Left lung (tissue), 10 donors: ENCODE data around the gene RET. TPM values are rescaled to one million over a fixed set of nuclear protein-coding genes. Genes with fewer than 3 reads are reported as not detected.

ENCODE experiments used
- ATAC-seq: fragments of 200-7000 bp; cut with Tn5 transposase; one replicate; pipeline ENCODE4 v1.9.1; 2020; ENCODE audit warnings: moderate library complexity
- DNase-seq, 4 donors: peaks; one replicate each; pipeline ENCODE4 v3.0.0-alpha.2; 2013 to 2020
- H3K27ac ChIP-seq, 2 donors: fragments of 200-600 bp; sonication (generic) in 1 of 2; one replicate each; pipeline versions ENCODE4 v1.5.0 to v1.8.0; 2020 to 2021
- H3K27me3 ChIP-seq, 2 donors: fragments of 200-600 bp; sonication (generic) in 1 of 2; one replicate each; pipeline versions ENCODE4 v1.5.0 to v1.8.0; 2020 to 2021
- H3K36me3 ChIP-seq, 2 donors: fragments of 200-600 bp; sonication (generic) in 1 of 2; one replicate each; pipeline versions ENCODE4 v1.5.0 to v1.8.0; 2020 to 2021
- H3K4me1 ChIP-seq, 2 donors: fragments of 200-600 bp; one replicate each; pipeline ENCODE4 v1.8.0; 2021
- H3K4me3 ChIP-seq, 2 donors: fragments of 200-600 bp; sonication (generic) in 1 of 2; one replicate each; pipeline versions ENCODE4 v1.5.0 to v1.8.0; 2020 to 2021; ENCODE audit warnings: mild to moderate bottlenecking in 1 of 2
- H3K9me3 ChIP-seq, 2 donors: fragments of 200-600 bp; sonication (generic) in 1 of 2; one replicate each; pipeline versions ENCODE4 v1.5.0 to v1.8.0; 2020 to 2021
- intact Hi-C, 2 donors: fragments of 100-400 bp; cut with DNase I; formaldehyde crosslinking; loops; one replicate each; pipeline versions ENCODE4 v1.11.2 to v1.14.2; 2022
- polyA plus RNA-seq, 6 donors: library from polyadenylated mRNA; unstranded; fragments of 120-200 nt; gene quantifications; one replicate each; pipeline ENCODE4 v1.2.1, GENCODE V29; 2013; ENCODE audit not compliant: insufficient read length in 6 of 6
- total RNA-seq, 2 donors: library from RNA; stranded (reverse); fragmentation: NEBNext Ultra II Directional; extraction: Animal tissue kit (Norgen Biotek cat#: 25700); gene quantifications; one replicate each; pipeline ENCODE4 v1.2.1, GENCODE V29; 2021
- TF ChIP-seq, protein P1 (sequence below), 2 donors: fragments of 200-600 bp; sonication (generic) in 1 of 2; IDR thresholded peaks; one replicate each; pipeline versions ENCODE4 v1.5.0 to v1.8.0; 2021; ENCODE audit warnings: antibody characterized with exemption in 2 of 2
- donor health status: DM: no; HTN: yes; CAD: no.
- donor health status: DM: no; HTN: no; CAD: no.

RET gene
- total and polyA plus RNA-seq, 8 donors = 0.97 to 3.8 (median 2.0) TPM

DNA sequence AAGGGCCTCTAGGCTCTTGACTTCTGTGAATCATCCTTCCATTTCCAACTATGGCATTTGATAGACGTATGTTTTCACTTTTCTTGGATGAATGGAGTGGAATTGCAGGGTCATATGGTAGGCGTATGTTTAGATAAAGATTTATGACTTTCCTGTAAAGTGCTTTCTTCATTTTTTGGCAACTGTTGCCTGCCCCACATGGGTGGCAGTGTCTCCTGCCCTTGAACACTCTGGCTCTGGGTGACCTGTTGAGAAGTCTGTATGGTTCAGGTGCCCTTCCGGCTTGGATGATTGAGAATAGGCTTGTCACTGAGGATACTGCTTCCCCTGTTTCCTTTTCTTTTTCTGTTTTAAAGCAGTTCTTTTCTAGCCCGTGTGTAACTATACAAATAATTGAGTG, 23.1 kb downstream of the RET start:
- no peak for ATAC-seq
- peaks cover 8 to 48% of the 10 kb centered on the region in 2 donors for H3K27me3 ChIP-seq
- intact Hi-C loops = loop anchor here in 1 of 2 donors (5.0 kb wide), 1 partner anchor 228 kb away; no protein-coding TSS in a partner anchor

DNA sequence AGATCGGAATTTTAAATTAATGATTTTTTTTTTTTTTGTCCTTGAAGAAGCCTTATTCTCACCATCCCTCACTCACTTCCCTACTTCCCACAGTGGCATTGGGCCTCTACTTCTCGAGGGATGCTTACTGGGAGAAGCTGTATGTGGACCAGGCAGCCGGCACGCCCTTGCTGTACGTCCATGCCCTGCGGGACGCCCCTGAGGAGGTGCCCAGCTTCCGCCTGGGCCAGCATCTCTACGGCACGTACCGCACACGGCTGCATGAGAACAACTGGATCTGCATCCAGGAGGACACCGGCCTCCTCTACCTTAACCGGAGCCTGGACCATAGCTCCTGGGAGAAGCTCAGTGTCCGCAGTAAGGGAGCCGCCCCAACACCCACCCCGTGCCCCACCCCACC, 23.5 kb downstream of the RET start:
- H3K27me3 ChIP-seq = peaks cover 12 to 50% of the 10 kb centered on the region in 2 donors
- DNase-seq = no peak
- H3K4me3 ChIP-seq = no peak overlapping the region
- peaks cover 8 to 10% of the 10 kb centered on the region in 2 donors for H3K4me1 ChIP-seq
- intact Hi-C loops = loop anchor here in 1 of 2 donors (5.0 kb wide), 1 partner anchor 228 kb away; no protein-coding TSS in a partner anchor
- ATAC-seq = no peak
- no peaks in the 10 kb centered on the region for H3K36me3 ChIP-seq
- TF ChIP-seq, protein P1, sequence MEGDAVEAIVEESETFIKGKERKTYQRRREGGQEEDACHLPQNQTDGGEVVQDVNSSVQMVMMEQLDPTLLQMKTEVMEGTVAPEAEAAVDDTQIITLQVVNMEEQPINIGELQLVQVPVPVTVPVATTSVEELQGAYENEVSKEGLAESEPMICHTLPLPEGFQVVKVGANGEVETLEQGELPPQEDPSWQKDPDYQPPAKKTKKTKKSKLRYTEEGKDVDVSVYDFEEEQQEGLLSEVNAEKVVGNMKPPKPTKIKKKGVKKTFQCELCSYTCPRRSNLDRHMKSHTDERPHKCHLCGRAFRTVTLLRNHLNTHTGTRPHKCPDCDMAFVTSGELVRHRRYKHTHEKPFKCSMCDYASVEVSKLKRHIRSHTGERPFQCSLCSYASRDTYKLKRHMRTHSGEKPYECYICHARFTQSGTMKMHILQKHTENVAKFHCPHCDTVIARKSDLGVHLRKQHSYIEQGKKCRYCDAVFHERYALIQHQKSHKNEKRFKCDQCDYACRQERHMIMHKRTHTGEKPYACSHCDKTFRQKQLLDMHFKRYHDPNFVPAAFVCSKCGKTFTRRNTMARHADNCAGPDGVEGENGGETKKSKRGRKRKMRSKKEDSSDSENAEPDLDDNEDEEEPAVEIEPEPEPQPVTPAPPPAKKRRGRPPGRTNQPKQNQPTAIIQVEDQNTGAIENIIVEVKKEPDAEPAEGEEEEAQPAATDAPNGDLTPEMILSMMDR (IDR thresholded peaks at IDR 0.05) = no peak
- no peaks in the 10 kb centered on the region for H3K9me3 ChIP-seq
- no peak overlapping the region for H3K27ac ChIP-seq

More for the DNA sequence above, 23.1 kb downstream of the RET start:
- Histone ChIP-seq H3K27ac (no peak overlapping the region), H3K4me3 (no peak overlapping the region), H3K9me3 (no peaks in the 10 kb centered on the region), H3K36me3 (no peaks in the 10 kb centered on the region), H3K4me1 (peaks cover 5 to 6% of the 10 kb centered on the region in 2 donors)
- TF ChIP-seq, protein P1 (IDR thresholded peaks at IDR 0.05) = no peak
- DNase-seq = no peak

DNA sequence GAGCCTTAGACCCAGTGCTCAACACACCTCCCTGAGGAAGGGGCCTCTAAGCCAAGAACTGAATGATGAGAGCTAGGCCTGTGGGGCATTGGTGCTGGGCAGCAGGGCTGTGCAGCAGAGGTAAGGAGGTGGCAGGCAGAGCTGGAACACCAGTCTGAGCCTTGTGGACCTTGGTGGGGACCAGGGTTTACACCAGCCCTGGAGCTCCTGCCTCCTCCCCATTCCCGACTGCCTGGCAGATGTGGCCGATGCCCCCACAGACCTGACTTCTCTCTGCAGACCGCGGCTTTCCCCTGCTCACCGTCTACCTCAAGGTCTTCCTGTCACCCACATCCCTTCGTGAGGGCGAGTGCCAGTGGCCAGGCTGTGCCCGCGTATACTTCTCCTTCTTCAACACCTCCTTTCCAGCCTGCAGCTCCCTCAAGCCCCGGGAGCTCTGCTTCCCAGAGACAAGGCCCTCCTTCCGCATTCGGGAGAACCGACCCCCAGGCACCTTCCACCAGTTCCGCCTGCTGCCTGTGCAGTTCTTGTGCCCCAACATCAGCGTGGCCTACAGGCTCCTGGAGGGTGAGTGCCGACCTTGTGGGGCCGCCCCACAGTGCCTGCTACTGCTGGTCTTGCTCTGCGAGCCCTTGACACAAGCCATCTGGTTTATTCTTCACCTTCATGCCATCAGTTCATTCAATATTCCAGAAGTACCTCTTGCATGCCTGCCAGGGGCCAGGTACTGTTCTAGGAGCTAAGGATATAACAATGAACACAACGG, 25.4 kb downstream of the RET start:
- Histone ChIP-seq H3K36me3 (no peaks in the 10 kb centered on the region), H3K27ac (no peak overlapping the region), H3K27me3 (peaks cover 12 to 50% of the 10 kb centered on the region in 2 donors), H3K4me1 (peaks cover 8 to 20% of the 10 kb centered on the region in 2 donors), H3K9me3 (no peaks in the 10 kb centered on the region), H3K4me3 (no peak overlapping the region)
- intact Hi-C loops = loop anchor here in 1 of 2 donors (5.0 kb wide), 1 partner anchor 230 kb away; no protein-coding TSS in a partner anchor
- no peak for DNase-seq
- TF ChIP-seq, protein P1 (IDR thresholded peaks at IDR 0.05) = no peak
- no peak for ATAC-seq

DNA sequence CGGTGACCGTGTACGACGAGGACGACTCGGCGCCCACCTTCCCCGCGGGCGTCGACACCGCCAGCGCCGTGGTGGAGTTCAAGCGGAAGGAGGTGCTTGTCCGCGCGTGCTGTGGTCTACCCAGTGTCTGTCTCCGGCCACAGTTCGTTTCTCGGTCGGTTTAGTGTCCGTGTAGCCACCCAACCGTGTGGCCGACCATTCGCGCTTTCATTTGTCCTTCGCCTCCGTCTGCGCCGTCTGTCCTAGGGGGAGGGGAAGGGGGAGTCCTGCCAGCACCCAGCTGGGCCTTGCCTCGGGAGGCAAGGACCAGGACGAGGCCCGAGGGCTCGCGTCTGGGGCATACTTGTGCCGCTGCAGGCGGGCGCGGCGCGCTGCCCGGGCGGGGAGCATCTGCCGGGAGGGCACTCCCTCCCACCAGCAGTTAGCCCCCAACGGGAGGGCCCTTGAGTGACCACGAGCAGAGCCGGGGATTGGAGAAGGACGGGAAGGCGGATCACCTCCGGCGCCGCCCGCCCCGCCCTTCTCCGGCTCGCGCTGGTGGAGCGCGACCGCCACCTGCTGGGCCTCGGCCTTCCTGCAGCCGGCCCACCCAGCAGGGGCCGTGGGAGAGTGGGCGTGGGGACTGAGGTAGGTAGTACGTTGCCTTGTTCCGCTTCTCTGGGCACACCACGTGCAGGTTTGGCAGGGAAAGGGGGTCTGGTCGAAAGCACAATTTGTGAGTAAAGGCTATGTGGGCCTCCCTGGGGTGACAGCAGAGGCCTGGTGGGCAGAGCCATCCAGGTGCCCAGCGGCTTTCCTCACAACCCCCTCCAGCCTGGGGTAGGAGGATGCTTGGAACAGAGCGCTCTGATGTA, 28.5 kb downstream of the RET start:
- intact Hi-C loops = no loop called here
- peak overlapping the region; percentile 39 to 60 for H3K4me3 ChIP-seq
- H3K27ac ChIP-seq = no peak overlapping the region
- H3K4me1 ChIP-seq = peaks cover 8 to 22% of the 10 kb centered on the region in 2 donors
- TF ChIP-seq, protein P1 (IDR thresholded peaks at IDR 0.05) = peak; percentile 98 to 100
- H3K36me3 ChIP-seq = no peaks in the 10 kb centered on the region
- H3K9me3 ChIP-seq = no peaks in the 10 kb centered on the region
- peak; percentile 98 for ATAC-seq
- peaks cover 12 to 44% of the 10 kb centered on the region in 2 donors for H3K27me3 ChIP-seq
- peak; percentile 79 to 96 (median 82) for DNase-seq

DNA sequence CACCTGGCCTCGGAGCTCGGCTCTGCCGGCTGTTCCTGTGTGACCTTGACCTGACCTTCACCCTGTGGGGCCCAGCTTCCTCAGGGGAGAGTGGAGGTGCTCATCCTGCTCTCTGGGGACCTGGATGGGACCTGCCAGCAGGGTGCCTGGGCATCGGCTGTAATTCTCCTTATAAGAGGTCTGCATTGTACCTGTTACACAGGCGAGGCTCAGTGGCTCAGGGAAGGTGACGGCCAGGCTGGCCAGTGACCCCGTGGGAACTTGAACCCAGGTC, 29.0 kb downstream of the RET start:
- no peak overlapping the region for H3K4me3 ChIP-seq
- peaks cover 8 to 25% of the 10 kb centered on the region in 2 donors for H3K4me1 ChIP-seq
- H3K36me3 ChIP-seq = no peaks in the 10 kb centered on the region
- no peak overlapping the region for H3K27ac ChIP-seq
- DNase-seq = peak in 1 of 4 donors; percentile 53
- intact Hi-C loops = no loop called here
- no peak for ATAC-seq
- no peaks in the 10 kb centered on the region for H3K9me3 ChIP-seq
- peaks cover 12 to 44% of the 10 kb centered on the region in 2 donors for H3K27me3 ChIP-seq
- TF ChIP-seq, protein P1 (IDR thresholded peaks at IDR 0.05) = no peak
